ENCODE data around the gene DHRSX.
"Not testable (repeated sequence)": the region's sequence is repeated elsewhere in the genome, so short reads cannot be mapped to it uniquely, and the experiment has no call there.

DNA sequence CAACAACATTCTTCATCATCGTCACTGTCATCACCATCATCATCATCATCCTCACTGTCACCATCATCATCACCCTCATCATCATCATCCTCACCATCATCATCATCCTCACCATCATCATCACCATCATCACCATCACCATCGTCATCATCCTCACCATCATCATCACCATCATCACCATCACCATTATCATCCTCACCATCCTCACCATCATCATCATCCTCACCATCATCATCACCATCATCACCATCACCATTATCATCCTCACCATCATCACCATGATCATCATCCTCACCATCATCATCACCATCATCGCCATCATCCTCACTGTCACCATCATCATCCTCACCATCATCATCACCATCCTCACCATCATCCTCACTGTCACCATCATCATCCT lies 18.9 kb upstream of the DHRSX start:
- TF ChIP-seq POLR2A (IDR thresholded peaks at IDR 0.05): not testable (repeated sequence)
- TF ChIP-seq, protein P1, sequence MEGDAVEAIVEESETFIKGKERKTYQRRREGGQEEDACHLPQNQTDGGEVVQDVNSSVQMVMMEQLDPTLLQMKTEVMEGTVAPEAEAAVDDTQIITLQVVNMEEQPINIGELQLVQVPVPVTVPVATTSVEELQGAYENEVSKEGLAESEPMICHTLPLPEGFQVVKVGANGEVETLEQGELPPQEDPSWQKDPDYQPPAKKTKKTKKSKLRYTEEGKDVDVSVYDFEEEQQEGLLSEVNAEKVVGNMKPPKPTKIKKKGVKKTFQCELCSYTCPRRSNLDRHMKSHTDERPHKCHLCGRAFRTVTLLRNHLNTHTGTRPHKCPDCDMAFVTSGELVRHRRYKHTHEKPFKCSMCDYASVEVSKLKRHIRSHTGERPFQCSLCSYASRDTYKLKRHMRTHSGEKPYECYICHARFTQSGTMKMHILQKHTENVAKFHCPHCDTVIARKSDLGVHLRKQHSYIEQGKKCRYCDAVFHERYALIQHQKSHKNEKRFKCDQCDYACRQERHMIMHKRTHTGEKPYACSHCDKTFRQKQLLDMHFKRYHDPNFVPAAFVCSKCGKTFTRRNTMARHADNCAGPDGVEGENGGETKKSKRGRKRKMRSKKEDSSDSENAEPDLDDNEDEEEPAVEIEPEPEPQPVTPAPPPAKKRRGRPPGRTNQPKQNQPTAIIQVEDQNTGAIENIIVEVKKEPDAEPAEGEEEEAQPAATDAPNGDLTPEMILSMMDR (IDR thresholded peaks at IDR 0.05): not testable (repeated sequence)
